A549 (cell line): ENCODE results near the gene FMC1. TPM values are rescaled to one million over a fixed set of nuclear protein-coding genes. Genes with fewer than 3 reads are reported as not detected.

Experiments used
- ATAC-seq, 2 experiments: fragments of 200-7000 bp in 1 of 2; fragments of >200 bp in 1 of 2; cut with Nextera tagmentation in 1 of 2; cut with Tn5 transposase in 1 of 2; 3 replicates each; pipeline versions ENCODE4 v1.8.0 to v1.9.1; 2018 to 2020; ENCODE audit warnings: mild to moderate bottlenecking in 1 of 2, moderate library complexity in 1 of 2
- CTCF ChIA-PET: fragments of 300-600 bp; sonication (Branson Sonifier 250); formaldehyde crosslinking; extraction: SDS; loops from one replicate; lab custom pipeline; 2021; ENCODE audit warnings: antibody characterized with exemption, inconsistent platforms; lab: Yijun Ruan, JAX
- POLR2A ChIA-PET: fragments of 350-600 bp; formaldehyde crosslinking; extraction: SDS; loops from one replicate; lab custom pipeline; 2021; ENCODE audit warnings: antibody characterized with exemption, inconsistent platforms; lab: Yijun Ruan, JAX
- DNase-seq, 2 experiments: peaks; one replicate each; pipeline versions ENCODE4 v3.0.0 to v3.0.0-alpha.2; 2011 to 2016; ENCODE audit warnings: low read depth in 1 of 2, low spot score in 1 of 2
- FAIRE-seq: peaks from 2 replicates; lab custom pipeline; 2011; peaks lifted over from hg19 to GRCh38; lab: Jason Lieb, UNC
- H3K27ac ChIP-seq, 2 experiments: fragments of >200 bp; sonication (Bioruptor Twin); formaldehyde crosslinking; 3 replicates each; pipeline ENCODE4 v1.5.1; 2016 to 2017
- H3K4me1 ChIP-seq: fragments of >200 bp; sonication (Bioruptor Twin); formaldehyde crosslinking; 3 replicates; pipeline ENCODE4 v1.6.1; 2016
- H3K4me2 ChIP-seq: fragments of >200 bp; sonication (Bioruptor Twin); formaldehyde crosslinking; 3 replicates; pipeline ENCODE4 v1.6.1; 2016
- H3K4me3 ChIP-seq: fragments of >200 bp; sonication (Bioruptor Twin); formaldehyde crosslinking; 3 replicates; pipeline ENCODE4 v1.5.1; 2016
- H3K9me3 ChIP-seq: fragments of >200 bp; sonication (Bioruptor Twin); formaldehyde crosslinking; 3 replicates; pipeline ENCODE4 v1.6.1; 2016
- BHLHE40 ChIP-seq: IDR thresholded peaks from 2 replicates; pipeline ENCODE4 v1.6.1; 2012; ENCODE audit warnings: low read depth, low read length, inconsistent platforms
- CBX2 ChIP-seq: fragments of 200-600 bp; sonication (generic); IDR thresholded peaks from 2 replicates; pipeline ENCODE4 v1.6.1; 2016; ENCODE audit warnings: low read depth, mild to moderate bottlenecking, borderline replicate concordance
- CBX8 ChIP-seq: fragments of 200-600 bp; sonication (generic); IDR thresholded peaks from 2 replicates; pipeline ENCODE4 v1.6.1; 2016
- CTCF ChIP-seq: fragments of >200 bp; sonication (Bioruptor Twin); formaldehyde crosslinking; IDR thresholded peaks from 3 replicates; pipeline ENCODE4 v1.5.1; 2016
- EHMT2 ChIP-seq: fragments of 200-600 bp; sonication (generic); IDR thresholded peaks from 2 replicates; pipeline ENCODE4 v1.6.1; 2016; ENCODE audit warnings: antibody characterized with exemption, low read depth, mild to moderate bottlenecking, moderate library complexity
- EP300 ChIP-seq, 2 experiments: fragments of >200 bp; sonication (Bioruptor Twin); formaldehyde crosslinking; IDR thresholded peaks; 2 replicates in 1 of 2; 3 replicates in 1 of 2; pipeline ENCODE4 v1.6.1; 2016 to 2017
- FOXS1 ChIP-seq: fragments of 250-450 bp; sonication (Bioruptor Pico); IDR thresholded peaks from 2 replicates; pipeline ENCODE4 v1.5.0; 2020; ENCODE audit warnings: mild to moderate bottlenecking, moderate library complexity
- GATA3 ChIP-seq: IDR thresholded peaks from 2 replicates; pipeline ENCODE4 v1.6.1; 2012; ENCODE audit warnings: borderline replicate concordance
- HDAC2 ChIP-seq: fragments of 200-600 bp; sonication (generic); IDR thresholded peaks from 2 replicates; pipeline ENCODE4 v1.6.1; 2016
- HMGXB4 ChIP-seq: fragments of 250-450 bp; sonication (Bioruptor Pico); IDR thresholded peaks from 2 replicates; pipeline ENCODE4 v1.5.0; 2021; ENCODE audit warnings: mild to moderate bottlenecking, moderate library complexity, borderline replicate concordance
- HOXA7 ChIP-seq: fragments of 250-450 bp; sonication (Bioruptor Pico); IDR thresholded peaks from 2 replicates; pipeline ENCODE4 v1.5.0; 2020; ENCODE audit warnings: mild to moderate bottlenecking, moderate library complexity
- HOXB13 ChIP-seq: fragments of 250-450 bp; sonication (Bioruptor Pico); IDR thresholded peaks from 2 replicates; pipeline ENCODE4 v1.5.0; 2020; ENCODE audit warnings: low read depth, mild to moderate bottlenecking, moderate library complexity
- JUN ChIP-seq, 2 experiments: fragments of >200 bp; sonication (Bioruptor Twin); formaldehyde crosslinking; IDR thresholded peaks; 2 replicates in 1 of 2; 3 replicates in 1 of 2; pipeline ENCODE4 v1.6.1; 2016 to 2017
- MAZ ChIP-seq: fragments of 150-350 bp; IDR thresholded peaks from 2 replicates; pipeline ENCODE4 v1.6.1; 2014; ENCODE audit warnings: antibody characterized with exemption, low read depth, low read length, borderline replicate concordance
- NPAS2 ChIP-seq: fragments of 250-450 bp; sonication (Bioruptor Pico); IDR thresholded peaks from 2 replicates; pipeline ENCODE4 v1.8.0; 2022; ENCODE audit warnings: mild to moderate bottlenecking, moderate library complexity, borderline replicate concordance
- NR3C1 ChIP-seq: fragments of >200 bp; sonication (Bioruptor Twin); formaldehyde crosslinking; IDR thresholded peaks from 3 replicates; pipeline ENCODE4 v1.6.1; 2017
- PHF8 ChIP-seq: fragments of 200-600 bp; sonication (generic); IDR thresholded peaks from 2 replicates; pipeline ENCODE4 v1.6.1; 2016; ENCODE audit warnings: low read depth, mild to moderate bottlenecking, antibody characterized with exemption, moderate library complexity, borderline replicate concordance
- POLR2AphosphoS2 ChIP-seq: conservative IDR thresholded peaks from 2 replicates; pipeline ENCODE4 v1.6.1; 2012; ENCODE audit warnings: low read length, improper control_type of control experiment, inconsistent platforms
- RFX5 ChIP-seq: fragments of 450-650 bp; IDR thresholded peaks from 2 replicates; pipeline ENCODE4 v1.7.1; 2014; ENCODE audit warnings: antibody characterized with exemption, mild to moderate bottlenecking, moderate library complexity
- RNF2 ChIP-seq: fragments of 200-600 bp; sonication (generic); IDR thresholded peaks from 2 replicates; pipeline ENCODE4 v1.6.1; 2016; ENCODE audit warnings: low read depth, mild to moderate bottlenecking, antibody characterized with exemption, moderate library complexity, borderline replicate concordance
- SMC3 ChIP-seq: fragments of >200 bp; sonication (Bioruptor Twin); formaldehyde crosslinking; IDR thresholded peaks from 3 replicates; pipeline ENCODE4 v1.6.1; 2018; ENCODE audit warnings: inconsistent platforms
- SREBF2 ChIP-seq: fragments of 450-650 bp; IDR thresholded peaks from 2 replicates; pipeline ENCODE4 v1.6.1; 2014; ENCODE audit warnings: mild to moderate bottlenecking, moderate library complexity
- TFCP2L1 ChIP-seq: fragments of 250-450 bp; sonication (Bioruptor Pico); IDR thresholded peaks from 2 replicates; pipeline ENCODE4 v1.5.0; 2021; ENCODE audit warnings: mild to moderate bottlenecking
- TP53 ChIP-seq: fragments of 250-450 bp; sonication (Bioruptor Pico); IDR thresholded peaks from 2 replicates; pipeline ENCODE4 v1.5.0; 2021; ENCODE audit warnings: mild to moderate bottlenecking, moderate library complexity
- ZSCAN20 ChIP-seq: fragments of 250-450 bp; sonication (Bioruptor Pico); IDR thresholded peaks from 2 replicates; pipeline ENCODE4 v1.8.0; 2022; ENCODE audit warnings: mild to moderate bottlenecking, moderate library complexity
- WGBS: methylation state at CpG from one replicate; pipeline ENCODE4 v1.1.6; 2017; ENCODE audit errors: missing lambda C conversion rate; 5-methylcytosine and 5-hydroxymethylcytosine counted together
- polyA plus RNA-seq, 4 experiments: library from polyadenylated mRNA; depleted of rRNA in 3 of 4; stranded (reverse); fragments of >200 nt; fragmentation: RNase III in 1 of 4; extraction: RNeasy Plus Mini Kit Qiagen cat#74134 plus additional on column Dnase treatment in 1 of 4; gene quantifications; 2 replicates in 3 of 4; 3 replicates in 1 of 4; pipeline ENCODE4 v1.2.3, GENCODE V29; 2011 to 2017
- TF ChIP-seq, protein P1 (sequence below): fragments of >200 bp; sonication (Bioruptor Twin); formaldehyde crosslinking; IDR thresholded peaks from 3 replicates; pipeline ENCODE4 v1.6.1; 2016

FMC1 gene
- polyA plus RNA-seq, 2 of the 4 experiments (the other 2 are of a cell fraction), result 20.5 to 21.1 TPM

GRCh38 chr7:139389774-139390173 lies 48.6 kb downstream of the FMC1 start:
- Histone ChIP-seq H3K9me3 (no peaks in the 10 kb centered on the region), H3K4me3 (no peak overlapping the region)
- ATAC-seq, result no peak
- CTCF ChIA-PET, result interaction anchor here (0.6 kb wide), 2 partner anchors 18 to 49 kb away, joined by 3 to 4 read pairs; partner anchors contain the start of gene FMC1
- DNase-seq, result no peak
- WGBS, result 96% methylated on average over 2 of the region's 2 CpGs
- TF ChIP-seq SMC3 (no peak), POLR2AphosphoS2 (no peak), HOXA7 (CRISPR knock-in tag) (no peak), EHMT2 (no peak)
- TF ChIP-seq, all 56 proteins: peak for 0
- H3K4me1 ChIP-seq, result peaks cover 6% of the 10 kb centered on the region; the same call in 1 of the 3 replicates
- FAIRE-seq, result no peak
- H3K4me2 ChIP-seq, result no peak overlapping the region
- no peak overlapping the region for H3K27ac ChIP-seq
- POLR2A ChIA-PET, result no interaction called here

DNA sequence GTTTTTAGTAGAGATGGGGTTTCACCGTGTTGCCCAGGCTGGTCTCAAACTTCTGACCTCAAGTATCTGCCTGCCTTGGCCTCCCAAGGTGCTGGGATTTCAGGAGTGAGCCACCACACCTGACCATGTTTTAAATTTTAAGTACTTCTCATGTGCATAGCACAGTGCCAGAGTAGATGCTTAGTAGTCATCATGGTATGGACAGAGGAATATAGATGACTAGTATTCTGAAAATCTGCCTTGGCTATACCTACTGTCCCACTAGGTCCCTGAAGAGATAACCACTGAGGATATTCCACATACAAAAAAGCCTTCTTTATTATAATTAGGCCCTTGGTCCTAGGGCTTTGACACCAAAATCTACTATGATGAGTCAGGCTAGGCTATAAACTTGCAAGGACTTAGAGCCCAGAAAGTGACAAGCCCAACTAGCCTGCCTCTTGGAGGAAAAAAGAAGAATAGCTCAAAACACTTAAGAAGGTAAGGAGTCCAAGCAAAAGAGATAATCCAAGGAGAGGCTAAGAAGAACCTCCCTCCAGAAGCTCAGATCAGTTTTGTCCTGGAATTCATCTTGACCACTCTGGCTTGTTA lies 52.6 kb downstream of the FMC1 start:
- 100% methylated on average over 1 of the region's 1 CpG for WGBS
- POLR2A ChIA-PET, result interaction anchor here (1.1 kb wide), 1 partner anchor 34 kb away, joined by 5 read pairs; the partner anchor contains the start of gene LUC7L2
- peak in 1 of 2 experiments; percentile 30; a peak in 2 of 6 replicates for ATAC-seq
- Histone ChIP-seq H3K27ac (no peak overlapping the region), H3K4me1 (peaks cover 11% of the 10 kb centered on the region; the same call in 2 of the 3 replicates), H3K9me3 (no peaks in the 10 kb centered on the region)
- TF ChIP-seq PHF8 (no peak), RNF2 (no peak), ZSCAN20 (no peak), TFCP2L1 (CRISPR knock-in tag) (no peak), GATA3 (no peak), EHMT2 (no peak), HDAC2 (no peak)
- TF ChIP-seq, protein P1, sequence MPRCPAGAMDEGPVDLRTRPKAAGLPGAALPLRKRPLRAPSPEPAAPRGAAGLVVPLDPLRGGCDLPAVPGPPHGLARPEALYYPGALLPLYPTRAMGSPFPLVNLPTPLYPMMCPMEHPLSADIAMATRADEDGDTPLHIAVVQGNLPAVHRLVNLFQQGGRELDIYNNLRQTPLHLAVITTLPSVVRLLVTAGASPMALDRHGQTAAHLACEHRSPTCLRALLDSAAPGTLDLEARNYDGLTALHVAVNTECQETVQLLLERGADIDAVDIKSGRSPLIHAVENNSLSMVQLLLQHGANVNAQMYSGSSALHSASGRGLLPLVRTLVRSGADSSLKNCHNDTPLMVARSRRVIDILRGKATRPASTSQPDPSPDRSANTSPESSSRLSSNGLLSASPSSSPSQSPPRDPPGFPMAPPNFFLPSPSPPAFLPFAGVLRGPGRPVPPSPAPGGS, result no peak
- TF ChIP-seq, all 56 proteins: peak for 0
- H3K4me3 ChIP-seq, result no peak overlapping the region
- CTCF ChIA-PET, result interaction anchor here (0.7 to 1.2 kb wide), 2 partner anchors 10 to 41 kb away, joined by 3 to 6 read pairs; no protein-coding TSS in a partner anchor
- no peak for FAIRE-seq
- DNase-seq, result no peak
- no peak overlapping the region for H3K4me2 ChIP-seq

DNA sequence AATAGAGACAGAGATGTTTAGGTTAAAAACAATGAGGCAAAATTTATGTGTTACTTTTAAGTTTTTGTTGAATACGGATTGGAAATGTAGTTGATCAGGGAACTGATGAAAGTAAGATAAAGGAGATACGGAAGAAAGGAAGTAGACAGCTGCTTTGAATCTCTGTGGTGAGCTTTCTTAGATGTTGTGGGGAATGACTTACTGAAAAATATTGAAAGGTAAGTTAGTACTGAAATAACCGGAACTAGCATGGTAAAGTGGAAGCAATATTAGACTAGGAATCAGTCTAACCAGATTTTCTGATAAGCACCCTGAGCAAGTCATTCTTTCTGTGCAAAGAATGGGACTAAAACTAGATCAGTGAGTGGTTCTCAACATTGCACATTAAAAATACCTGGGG lies 53.4 kb downstream of the FMC1 start:
- DNase-seq (no peak), ATAC-seq (no peak), FAIRE-seq (no peak)
- H3K4me3 ChIP-seq, result no peak overlapping the region
- no peak overlapping the region for H3K27ac ChIP-seq
- H3K4me2 ChIP-seq, result no peak overlapping the region
- TF ChIP-seq SREBF2 (no peak), CBX8 (no peak), EHMT2 (no peak), HDAC2 (no peak), CBX2 (no peak), FOXS1 (no peak), HOXB13 (CRISPR knock-in tag) (no peak), HMGXB4 (no peak), BHLHE40 (no peak), EP300 (IDR thresholded peaks at IDR 0.05) (no peak), RFX5 (no peak), TFCP2L1 (CRISPR knock-in tag) (no peak), NPAS2 (CRISPR knock-in tag) (no peak), TP53 (CRISPR knock-in tag) (no peak), GATA3 (no peak), MAZ (no peak), CTCF (no peak), NR3C1 (no peak), JUN (IDR thresholded peaks at IDR 0.05) (no peak)
- TF ChIP-seq, protein P1, result no peak
- 93% methylated on average over 3 of the region's 3 CpGs for WGBS
- ChIA-PET POLR2A (interaction anchor here (1.1 kb wide), 1 partner anchor 35 kb away, joined by 5 read pairs; the partner anchor contains the start of gene LUC7L2), CTCF (interaction anchor here (0.6 to 1.2 kb wide), 4 partner anchors 9 to 251 kb away, joined by 3 to 6 read pairs (median 3); no protein-coding TSS in a partner anchor)
- peaks cover 11% of the 10 kb centered on the region; the same call in 2 of the 3 replicates for H3K4me1 ChIP-seq
- no peaks in the 10 kb centered on the region for H3K9me3 ChIP-seq
